Heart left ventricle (tissue), 13 donors: ENCODE measurements around the gene MAGEA8.

ENCODE experiments used
- CTCF ChIP-seq, 12 donors: fragments of 200-600 bp; sonication (generic) in 4 of 12; IDR thresholded peaks; one replicate each; pipeline versions ENCODE4 v1.5.0 to v1.8.0; 2018 to 2022; ENCODE audit warnings: antibody characterized with exemption in 12 of 12, mild to moderate bottlenecking in 5 of 12
- POLR2A ChIP-seq, 2 donors: fragments of 450-650 bp; IDR thresholded peaks; one replicate each; pipeline ENCODE4 v1.6.1; 2017; ENCODE audit warnings: antibody characterized with exemption in 2 of 2, mild to moderate bottlenecking in 2 of 2, moderate library complexity in 2 of 2
- donor health status: ischemic (EF 13 %, LVEDD 7.1; RV severe dilation, severe dysfunction).
- donor health status: DM: no; HTN: yes; CAD: no.
- donor health status: DM: no; HTN: no; CAD: no.
- donor health status: ischemic (EF 25% LVEDD 6.9; RV normal size, moderate dysfunction).
- donor health status: ischemic (EF 25% LVEDD 5.7; RV mildly dilated, moderate dysfunction).
- donor health status: ischemic (EF 35%, LVEDD 5.7; RV mildly dilated, moderate dysfunction).
- donor health status: nonischemic (EF 11% LVEDD 7.7; RV severe dilation, severe dysfunction).
- donor health status: DM: yes; HTN: yes; CAD: no.
- donor health status: PGD.
- donor health status: ischemic (EF 29% LVEDD 5.4; RV normal size, mild dysfunction).
- donor health status: nonischemic (EF 23%, LVEDD 6.1; RV moderate dilation, normal function).

GRCh38 chrX:149877157-149877556, 3.8 kb upstream of the MAGEA8 start:
- no peak for TF ChIP-seq CTCF (IDR thresholded peaks at IDR 0.05)
- TF ChIP-seq POLR2A (IDR thresholded peaks at IDR 0.05), result no peak
